ENCODE data around the gene CSMD2. TPM values are rescaled to one million over a fixed set of nuclear protein-coding genes. Genes with fewer than 3 reads are reported as not detected.
"Not testable (repeated sequence)": the region's sequence is repeated elsewhere in the genome, so short reads cannot be mapped to it uniquely, and the experiment has no call there.

CSMD2 gene
- polyA plus RNA-seq, 1 donor: 0.36 TPM

- Histone ChIP-seq H3K4me1 (ENCODE audit: control insufficient read depth, insufficient read depth, low read length) (no peaks in the 10 kb centered on the region), H3K9me3 (ENCODE audit: control insufficient read depth, low read depth, low read length) (peaks cover 3% of the 10 kb centered on the region), H3K27me3 (ENCODE audit: control insufficient read depth, insufficient read depth, low read length) (no peaks in the 10 kb centered on the region), H3K4me3 (ENCODE audit: low read length) (no peak overlapping the region), H3K36me3 (ENCODE audit: control insufficient read depth, insufficient read depth, low read length) (no peaks in the 10 kb centered on the region), H3K27ac (ENCODE audit: low read length) (no peak overlapping the region)
- DNase-seq: no peak
- WGBS (ENCODE audit: insufficient coverage, low lambda C conversion rate): 80% methylated on average over 1 of the region's 2 CpGs
Measured at GRCh38 chr1:34113362-34113761, 51.7 kb downstream of the CSMD2 start.

GRCh38 chr1:34108711-34109110 lies 56.3 kb downstream of the CSMD2 start:
- no peaks in the 10 kb centered on the region for H3K9me3 ChIP-seq (ENCODE audit: control insufficient read depth, low read depth, low read length)
- no CpG with 5 or more reads among the region's 3 CpGs for WGBS (ENCODE audit: insufficient coverage, low lambda C conversion rate)
- H3K4me3 ChIP-seq (ENCODE audit: low read length): no peak overlapping the region
- no peak overlapping the region for H3K27ac ChIP-seq (ENCODE audit: low read length)
- DNase-seq: no peak
- H3K36me3 ChIP-seq (ENCODE audit: control insufficient read depth, insufficient read depth, low read length): no peaks in the 10 kb centered on the region
- no peaks in the 10 kb centered on the region for H3K4me1 ChIP-seq (ENCODE audit: control insufficient read depth, insufficient read depth, low read length)
- H3K27me3 ChIP-seq (ENCODE audit: control insufficient read depth, insufficient read depth, low read length): no peaks in the 10 kb centered on the region

GRCh38 chr1:34108269-34108668 lies 56.8 kb downstream of the CSMD2 start:
- WGBS (ENCODE audit: insufficient coverage, low lambda C conversion rate): no CpG with 5 or more reads among the region's 2 CpGs
- DNase-seq: no peak
- H3K27ac ChIP-seq (ENCODE audit: low read length): no peak overlapping the region
- no peaks in the 10 kb centered on the region for H3K9me3 ChIP-seq (ENCODE audit: control insufficient read depth, low read depth, low read length)
- H3K4me1 ChIP-seq (ENCODE audit: control insufficient read depth, insufficient read depth, low read length): no peaks in the 10 kb centered on the region
- H3K4me3 ChIP-seq (ENCODE audit: low read length): no peak overlapping the region
- H3K27me3 ChIP-seq (ENCODE audit: control insufficient read depth, insufficient read depth, low read length): no peaks in the 10 kb centered on the region
- no peaks in the 10 kb centered on the region for H3K36me3 ChIP-seq (ENCODE audit: control insufficient read depth, insufficient read depth, low read length)

DNA sequence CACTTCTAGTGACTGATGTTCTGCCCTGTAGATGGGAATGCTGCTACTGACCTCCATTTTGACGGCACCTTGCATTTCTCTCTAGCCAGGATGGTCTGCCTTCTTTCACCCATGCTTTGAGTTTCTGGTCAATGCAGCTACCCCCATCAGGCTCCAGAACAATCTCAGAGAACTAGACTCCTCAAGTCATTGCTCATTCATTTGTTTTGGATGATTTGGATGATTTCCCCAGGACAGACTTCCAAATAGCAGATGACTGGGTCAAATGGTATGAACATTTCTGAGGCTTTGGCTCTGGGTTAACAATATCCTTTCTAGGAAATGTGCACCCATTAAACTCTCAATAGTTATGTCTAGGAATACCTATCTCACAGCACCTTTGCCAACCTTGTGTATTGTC lies 63.9 kb downstream of the CSMD2 start:
- H3K27ac ChIP-seq (ENCODE audit: low read length): no peak overlapping the region
- no peaks in the 10 kb centered on the region for H3K27me3 ChIP-seq (ENCODE audit: control insufficient read depth, insufficient read depth, low read length)
- no peak overlapping the region for H3K4me3 ChIP-seq (ENCODE audit: low read length)
- H3K36me3 ChIP-seq (ENCODE audit: control insufficient read depth, insufficient read depth, low read length): no peaks in the 10 kb centered on the region
- WGBS (ENCODE audit: insufficient coverage, low lambda C conversion rate): no CpG with 5 or more reads among the region's 1 CpG
- DNase-seq: no peak
- no peaks in the 10 kb centered on the region for H3K9me3 ChIP-seq (ENCODE audit: control insufficient read depth, low read depth, low read length)
- no peaks in the 10 kb centered on the region for H3K4me1 ChIP-seq (ENCODE audit: control insufficient read depth, insufficient read depth, low read length)

- Histone ChIP-seq H3K36me3 (ENCODE audit: control insufficient read depth, insufficient read depth, low read length) (no peaks in the 10 kb centered on the region), H3K27ac (ENCODE audit: low read length) (no peak overlapping the region), H3K4me3 (ENCODE audit: low read length) (no peak overlapping the region), H3K4me1 (ENCODE audit: control insufficient read depth, insufficient read depth, low read length) (no peaks in the 10 kb centered on the region), H3K9me3 (ENCODE audit: control insufficient read depth, low read depth, low read length) (no peaks in the 10 kb centered on the region), H3K27me3 (ENCODE audit: control insufficient read depth, insufficient read depth, low read length) (no peaks in the 10 kb centered on the region)
- WGBS (ENCODE audit: insufficient coverage, low lambda C conversion rate): 73% methylated on average over 3 of the region's 5 CpGs
- DNase-seq: no peak
Measured at GRCh38 chr1:34100332-34100731, 64.7 kb downstream of the CSMD2 start.

DNA sequence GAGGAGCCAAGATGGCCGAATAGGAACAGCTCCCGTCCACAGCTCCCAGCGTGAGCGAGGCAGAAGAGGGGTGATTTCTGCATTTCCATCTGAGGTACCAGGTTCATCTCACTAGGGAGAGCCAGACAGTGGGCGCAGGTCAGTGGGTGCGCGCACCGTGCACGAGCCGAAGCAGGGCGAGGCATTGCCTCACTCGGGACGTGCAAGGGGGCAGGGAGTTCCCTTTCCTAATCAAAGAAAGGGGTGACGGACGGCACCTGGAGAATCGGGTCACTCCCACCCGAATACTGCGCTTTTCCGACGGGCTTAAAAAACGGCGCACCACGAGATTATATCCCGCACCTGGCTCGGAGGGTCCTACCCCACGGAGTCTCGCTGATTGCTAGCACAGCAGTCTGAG lies 72.6 kb downstream of the CSMD2 start:
- H3K27ac ChIP-seq (ENCODE audit: low read length); H3K4me3 ChIP-seq (ENCODE audit: low read length); H3K36me3 ChIP-seq (ENCODE audit: control insufficient read depth, insufficient read depth, low read length); H3K9me3 ChIP-seq (ENCODE audit: control insufficient read depth, low read depth, low read length); H3K27me3 ChIP-seq (ENCODE audit: control insufficient read depth, insufficient read depth, low read length); H3K4me1 ChIP-seq (ENCODE audit: control insufficient read depth, insufficient read depth, low read length); DNase-seq: not testable (repeated sequence)
- no CpG with 5 or more reads among the region's 27 CpGs for WGBS (ENCODE audit: insufficient coverage, low lambda C conversion rate)

- Histone ChIP-seq H3K4me1 (ENCODE audit: control insufficient read depth, insufficient read depth, low read length) (no peaks in the 10 kb centered on the region), H3K9me3 (ENCODE audit: control insufficient read depth, low read depth, low read length) (no peaks in the 10 kb centered on the region), H3K36me3 (ENCODE audit: control insufficient read depth, insufficient read depth, low read length) (no peaks in the 10 kb centered on the region), H3K4me3 (ENCODE audit: low read length) (no peak overlapping the region), H3K27me3 (ENCODE audit: control insufficient read depth, insufficient read depth, low read length) (no peaks in the 10 kb centered on the region), H3K27ac (ENCODE audit: low read length) (no peak overlapping the region)
- WGBS (ENCODE audit: insufficient coverage, low lambda C conversion rate): 92% methylated on average over 2 of the region's 6 CpGs
- no peak for DNase-seq
Measured at GRCh38 chr1:34089731-34090130, 75.3 kb downstream of the CSMD2 start.

- H3K4me1 ChIP-seq (ENCODE audit: control insufficient read depth, insufficient read depth, low read length): no peaks in the 10 kb centered on the region
- no peaks in the 10 kb centered on the region for H3K36me3 ChIP-seq (ENCODE audit: control insufficient read depth, insufficient read depth, low read length)
- whole genome bisulfite sequencing (ENCODE audit: insufficient coverage, low lambda C conversion rate): no CpG with 5 or more reads among the region's 5 CpGs
- no peak for DNase-seq
- no peak overlapping the region for H3K4me3 ChIP-seq (ENCODE audit: low read length)
- no peak overlapping the region for H3K27ac ChIP-seq (ENCODE audit: low read length)
- H3K27me3 ChIP-seq (ENCODE audit: control insufficient read depth, insufficient read depth, low read length): no peaks in the 10 kb centered on the region
- H3K9me3 ChIP-seq (ENCODE audit: control insufficient read depth, low read depth, low read length): no peaks in the 10 kb centered on the region
Measured at GRCh38 chr1:34087986-34088385, 77.0 kb downstream of the CSMD2 start.

DNA sequence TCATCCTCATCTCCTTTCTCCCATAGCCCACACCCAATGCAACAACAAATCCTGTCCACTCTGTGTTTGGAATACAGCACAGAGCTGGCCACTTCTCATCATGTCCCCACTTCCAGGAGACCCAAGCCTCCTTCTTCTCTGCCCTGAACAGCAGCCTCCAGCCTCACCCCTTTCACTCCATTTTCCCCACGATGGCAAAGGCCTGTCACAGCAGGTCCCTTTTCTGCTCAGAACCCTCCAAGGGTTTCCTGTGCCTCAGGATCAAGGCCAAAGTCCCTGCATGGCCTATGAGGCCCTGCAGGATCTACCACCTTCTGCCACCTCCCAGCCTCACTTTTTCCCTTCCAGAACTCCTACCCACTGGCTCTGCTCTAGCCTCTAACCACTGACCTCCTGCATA lies 78.5 kb downstream of the CSMD2 start:
- no peak overlapping the region for H3K27ac ChIP-seq (ENCODE audit: low read length)
- no peaks in the 10 kb centered on the region for H3K4me1 ChIP-seq (ENCODE audit: control insufficient read depth, insufficient read depth, low read length)
- no peaks in the 10 kb centered on the region for H3K36me3 ChIP-seq (ENCODE audit: control insufficient read depth, insufficient read depth, low read length)
- no peak overlapping the region for H3K4me3 ChIP-seq (ENCODE audit: low read length)
- DNase-seq: no peak
- no CpG with 5 or more reads among the region's 1 CpG for WGBS (ENCODE audit: insufficient coverage, low lambda C conversion rate)
- peaks cover 2% of the 10 kb centered on the region for H3K9me3 ChIP-seq (ENCODE audit: control insufficient read depth, low read depth, low read length)
- H3K27me3 ChIP-seq (ENCODE audit: control insufficient read depth, insufficient read depth, low read length): no peaks in the 10 kb centered on the region

GRCh38 chr1:34083974-34084373 lies 81.1 kb downstream of the CSMD2 start:
- Histone ChIP-seq H3K27ac (ENCODE audit: low read length) (no peak overlapping the region), H3K9me3 (ENCODE audit: control insufficient read depth, low read depth, low read length) (peaks cover 7% of the 10 kb centered on the region), H3K4me3 (ENCODE audit: low read length) (no peak overlapping the region), H3K27me3 (ENCODE audit: control insufficient read depth, insufficient read depth, low read length) (no peaks in the 10 kb centered on the region), H3K4me1 (ENCODE audit: control insufficient read depth, insufficient read depth, low read length) (no peaks in the 10 kb centered on the region), H3K36me3 (ENCODE audit: control insufficient read depth, insufficient read depth, low read length) (no peaks in the 10 kb centered on the region)
- WGBS (ENCODE audit: insufficient coverage, low lambda C conversion rate): no CpG with 5 or more reads among the region's 2 CpGs
- no peak for DNase-seq

- H3K36me3 ChIP-seq (ENCODE audit: control insufficient read depth, insufficient read depth, low read length); DNase-seq; H3K4me3 ChIP-seq (ENCODE audit: low read length); H3K27me3 ChIP-seq (ENCODE audit: control insufficient read depth, insufficient read depth, low read length); H3K9me3 ChIP-seq (ENCODE audit: control insufficient read depth, low read depth, low read length); H3K4me1 ChIP-seq (ENCODE audit: control insufficient read depth, insufficient read depth, low read length); H3K27ac ChIP-seq (ENCODE audit: low read length): not testable (repeated sequence)
- WGBS (ENCODE audit: insufficient coverage, low lambda C conversion rate): no CpG with 5 or more reads among the region's 43 CpGs
Measured at GRCh38 chr1:34082085-34082670, 82.9 kb downstream of the CSMD2 start.
